SK-N-SH treated with all-trans-retinoic acid at 6 μM for 48 hours (cell line): ENCODE results near the gene GMCL1.

Experiments
- ATAC-seq: fragments of 200-7000 bp; cut with Tn5 transposase; 3 replicates; pipeline ENCODE4 v1.9.1; 2020; ENCODE audit warnings: mild to moderate bottlenecking, moderate library complexity
- BACH2 ChIP-seq: fragments of 250-450 bp; sonication (Bioruptor Pico); IDR thresholded peaks from 2 replicates; pipeline ENCODE4 v1.9.0; 2021; ENCODE audit warnings: mild to moderate bottlenecking, borderline replicate concordance
- CSDC2 ChIP-seq: fragments of 250-450 bp; sonication (Bioruptor Pico); IDR thresholded peaks from 2 replicates; pipeline ENCODE4 v1.5.0; 2020; ENCODE audit warnings: mild to moderate bottlenecking, moderate library complexity
- ESRRG ChIP-seq: fragments of 250-450 bp; sonication (Bioruptor Pico); IDR thresholded peaks from 2 replicates; pipeline ENCODE4 v1.6.1; 2021; ENCODE audit warnings: mild to moderate bottlenecking
- GLIS3 ChIP-seq: fragments of 250-450 bp; sonication (Bioruptor Pico); IDR thresholded peaks from 2 replicates; pipeline ENCODE4 v1.5.0; 2020; ENCODE audit warnings: mild to moderate bottlenecking, moderate library complexity
- ISL1 ChIP-seq: fragments of 250-450 bp; sonication (Bioruptor Pico); IDR thresholded peaks from 2 replicates; pipeline ENCODE4 v2.1.2; 2022; ENCODE audit warnings: mild to moderate bottlenecking, moderate library complexity
- OSR1 ChIP-seq: fragments of 250-450 bp; sonication (Bioruptor Pico); IDR thresholded peaks from 2 replicates; pipeline ENCODE4 v1.8.0; 2022; ENCODE audit warnings: moderate library complexity, mild to moderate bottlenecking, inconsistent platforms
- SNAI2 ChIP-seq: fragments of 250-450 bp; sonication (Bioruptor Pico); IDR thresholded peaks from 2 replicates; pipeline ENCODE4 v1.5.0; 2020; ENCODE audit warnings: mild to moderate bottlenecking, moderate library complexity
- TCF4 ChIP-seq: fragments of 250-450 bp; sonication (Bioruptor Pico); IDR thresholded peaks from 2 replicates; pipeline ENCODE4 v1.8.0; 2021; ENCODE audit warnings: mild to moderate bottlenecking, moderate library complexity, borderline replicate concordance
- TOX ChIP-seq: fragments of 250-450 bp; sonication (Bioruptor Pico); IDR thresholded peaks from 2 replicates; pipeline ENCODE4 v1.8.0; 2021; ENCODE audit warnings: mild to moderate bottlenecking, moderate library complexity, borderline replicate concordance
- ZC3H10 ChIP-seq: fragments of 250-450 bp; sonication (Bioruptor Pico); IDR thresholded peaks from 2 replicates; pipeline ENCODE4 v1.5.1; 2021; ENCODE audit warnings: mild to moderate bottlenecking, moderate library complexity
- ZFP3 ChIP-seq: fragments of 250-450 bp; sonication (Bioruptor Pico); IDR thresholded peaks from 2 replicates; pipeline ENCODE4 v1.5.0; 2020; ENCODE audit warnings: mild to moderate bottlenecking, moderate library complexity
- ZFP30 ChIP-seq: fragments of 450-650 bp; formaldehyde crosslinking; IDR thresholded peaks from 2 replicates; pipeline ENCODE4 v1.5.0; 2022; ENCODE audit warnings: mild to moderate bottlenecking, moderate library complexity
- ZNF565 ChIP-seq: fragments of 450-650 bp; formaldehyde crosslinking; conservative IDR thresholded peaks from 2 replicates; pipeline ENCODE4 v1.5.0; 2020; ENCODE audit warnings: low read depth, mild to moderate bottlenecking, moderate library complexity
- ZNF70 ChIP-seq: fragments of 450-650 bp; formaldehyde crosslinking; IDR thresholded peaks from 2 replicates; pipeline ENCODE4 v1.5.0; 2020; ENCODE audit warnings: mild to moderate bottlenecking, moderate library complexity
- ZNF8 ChIP-seq: fragments of 450-650 bp; formaldehyde crosslinking; IDR thresholded peaks from 2 replicates; pipeline ENCODE4 v1.5.0; 2020; ENCODE audit warnings: mild to moderate bottlenecking, moderate library complexity
- TF ChIP-seq, protein P1 (sequence below): fragments of 250-450 bp; sonication (Bioruptor Pico); IDR thresholded peaks from 2 replicates; pipeline ENCODE4 v1.8.0; 2020; ENCODE audit warnings: mild to moderate bottlenecking, moderate library complexity, borderline replicate concordance
- TF ChIP-seq, protein P2 (sequence below): fragments of 250-450 bp; sonication (Bioruptor Pico); IDR thresholded peaks from 2 replicates; pipeline ENCODE4 v1.5.1; 2021; ENCODE audit warnings: mild to moderate bottlenecking, moderate library complexity
- TF ChIP-seq, protein P3 (sequence below): fragments of 250-450 bp; sonication (Bioruptor Pico); IDR thresholded peaks from 2 replicates; pipeline ENCODE4 v1.8.0; 2021; ENCODE audit warnings: low read depth, mild to moderate bottlenecking, moderate library complexity, borderline replicate concordance
- TF ChIP-seq, protein P4 (sequence below): fragments of 250-450 bp; sonication (Bioruptor Pico); IDR thresholded peaks from 2 replicates; pipeline ENCODE4 v1.5.0; 2020; ENCODE audit warnings: mild to moderate bottlenecking, moderate library complexity
- TF ChIP-seq, protein P5 (sequence below): fragments of 250-450 bp; sonication (Bioruptor Pico); IDR thresholded peaks from 2 replicates; pipeline ENCODE4 v1.5.1; 2020; ENCODE audit warnings: low read depth, mild to moderate bottlenecking, moderate library complexity

GMCL1 gene

DNA sequence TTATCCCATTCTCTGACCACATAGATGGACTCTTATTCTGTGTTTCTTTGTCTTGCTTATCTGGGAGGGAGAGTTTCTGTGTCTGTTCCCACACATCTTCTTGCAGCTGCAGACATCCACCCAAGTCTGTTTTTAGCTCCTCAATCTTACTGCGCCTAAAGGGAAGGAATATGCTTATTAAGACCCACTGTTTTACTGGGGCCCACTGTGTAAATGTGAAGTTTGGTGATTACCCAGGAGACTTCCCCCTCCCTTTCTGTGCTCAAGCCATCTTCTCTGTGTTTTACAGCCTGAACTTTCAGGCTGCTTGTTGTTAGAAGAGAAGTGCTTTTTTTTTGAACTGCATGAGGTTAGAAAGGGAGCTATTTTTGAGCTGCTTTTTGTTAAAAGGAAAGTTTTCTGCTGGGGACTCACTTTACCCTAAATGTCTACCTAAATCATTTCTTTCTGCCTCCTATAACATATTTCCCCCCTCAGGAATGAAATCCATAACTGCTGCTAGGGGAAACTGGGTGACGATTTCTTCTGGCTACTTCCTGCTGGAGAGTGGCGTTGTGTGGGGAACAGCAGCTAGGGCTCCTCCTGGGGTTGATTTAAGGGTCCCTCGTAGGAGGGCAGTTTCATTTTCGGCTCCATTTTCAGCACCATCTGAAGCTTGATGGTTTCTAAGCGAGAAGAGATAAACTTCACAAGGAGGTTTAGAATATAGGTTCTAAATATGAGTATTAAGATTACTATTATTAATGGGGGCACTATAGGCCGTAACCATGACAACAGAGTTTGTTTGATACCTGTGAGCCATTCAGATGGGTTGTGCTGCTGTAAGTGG, 39.5 kb upstream of the GMCL1 start:
- TF ChIP-seq, protein P1, sequence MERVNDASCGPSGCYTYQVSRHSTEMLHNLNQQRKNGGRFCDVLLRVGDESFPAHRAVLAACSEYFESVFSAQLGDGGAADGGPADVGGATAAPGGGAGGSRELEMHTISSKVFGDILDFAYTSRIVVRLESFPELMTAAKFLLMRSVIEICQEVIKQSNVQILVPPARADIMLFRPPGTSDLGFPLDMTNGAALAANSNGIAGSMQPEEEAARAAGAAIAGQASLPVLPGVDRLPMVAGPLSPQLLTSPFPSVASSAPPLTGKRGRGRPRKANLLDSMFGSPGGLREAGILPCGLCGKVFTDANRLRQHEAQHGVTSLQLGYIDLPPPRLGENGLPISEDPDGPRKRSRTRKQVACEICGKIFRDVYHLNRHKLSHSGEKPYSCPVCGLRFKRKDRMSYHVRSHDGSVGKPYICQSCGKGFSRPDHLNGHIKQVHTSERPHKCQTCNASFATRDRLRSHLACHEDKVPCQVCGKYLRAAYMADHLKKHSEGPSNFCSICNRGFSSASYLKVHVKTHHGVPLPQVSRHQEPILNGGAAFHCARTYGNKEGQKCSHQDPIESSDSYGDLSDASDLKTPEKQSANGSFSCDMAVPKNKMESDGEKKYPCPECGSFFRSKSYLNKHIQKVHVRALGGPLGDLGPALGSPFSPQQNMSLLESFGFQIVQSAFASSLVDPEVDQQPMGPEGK (CRISPR knock-in tag): no peak
- TF ChIP-seq SNAI2 (CRISPR knock-in tag) (no peak), ISL1 (CRISPR knock-in tag) (no peak), OSR1 (CRISPR knock-in tag) (no peak), ZNF70 (no peak), ZNF565 (CRISPR knock-in tag) (no peak), BACH2 (CRISPR knock-in tag) (no peak), TCF4 (no peak), ESRRG (CRISPR knock-in tag) (no peak), ZNF8 (CRISPR knock-in tag) (no peak), ZC3H10 (no peak), ZFP3 (CRISPR knock-in tag) (no peak), ZFP30 (CRISPR knock-in tag) (no peak)
- TF ChIP-seq, protein P2, sequence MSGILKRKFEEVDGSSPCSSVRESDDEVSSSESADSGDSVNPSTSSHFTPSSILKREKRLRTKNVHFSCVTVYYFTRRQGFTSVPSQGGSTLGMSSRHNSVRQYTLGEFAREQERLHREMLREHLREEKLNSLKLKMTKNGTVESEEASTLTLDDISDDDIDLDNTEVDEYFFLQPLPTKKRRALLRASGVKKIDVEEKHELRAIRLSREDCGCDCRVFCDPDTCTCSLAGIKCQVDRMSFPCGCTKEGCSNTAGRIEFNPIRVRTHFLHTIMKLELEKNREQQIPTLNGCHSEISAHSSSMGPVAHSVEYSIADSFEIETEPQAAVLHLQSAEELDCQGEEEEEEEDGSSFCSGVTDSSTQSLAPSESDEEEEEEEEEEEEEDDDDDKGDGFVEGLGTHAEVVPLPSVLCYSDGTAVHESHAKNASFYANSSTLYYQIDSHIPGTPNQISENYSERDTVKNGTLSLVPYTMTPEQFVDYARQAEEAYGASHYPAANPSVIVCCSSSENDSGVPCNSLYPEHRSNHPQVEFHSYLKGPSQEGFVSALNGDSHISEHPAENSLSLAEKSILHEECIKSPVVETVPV (CRISPR knock-in tag): no peak
- TF ChIP-seq, protein P3, sequence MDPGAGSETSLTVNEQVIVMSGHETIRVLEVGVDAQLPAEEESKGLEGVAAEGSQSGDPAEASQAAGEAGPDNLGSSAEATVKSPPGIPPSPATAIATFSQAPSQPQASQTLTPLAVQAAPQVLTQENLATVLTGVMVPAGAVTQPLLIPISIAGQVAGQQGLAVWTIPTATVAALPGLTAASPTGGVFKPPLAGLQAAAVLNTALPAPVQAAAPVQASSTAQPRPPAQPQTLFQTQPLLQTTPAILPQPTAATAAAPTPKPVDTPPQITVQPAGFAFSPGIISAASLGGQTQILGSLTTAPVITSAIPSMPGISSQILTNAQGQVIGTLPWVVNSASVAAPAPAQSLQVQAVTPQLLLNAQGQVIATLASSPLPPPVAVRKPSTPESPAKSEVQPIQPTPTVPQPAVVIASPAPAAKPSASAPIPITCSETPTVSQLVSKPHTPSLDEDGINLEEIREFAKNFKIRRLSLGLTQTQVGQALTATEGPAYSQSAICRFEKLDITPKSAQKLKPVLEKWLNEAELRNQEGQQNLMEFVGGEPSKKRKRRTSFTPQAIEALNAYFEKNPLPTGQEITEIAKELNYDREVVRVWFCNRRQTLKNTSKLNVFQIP (CRISPR knock-in tag): no peak
- peak; percentile 40 for ATAC-seq

DNA sequence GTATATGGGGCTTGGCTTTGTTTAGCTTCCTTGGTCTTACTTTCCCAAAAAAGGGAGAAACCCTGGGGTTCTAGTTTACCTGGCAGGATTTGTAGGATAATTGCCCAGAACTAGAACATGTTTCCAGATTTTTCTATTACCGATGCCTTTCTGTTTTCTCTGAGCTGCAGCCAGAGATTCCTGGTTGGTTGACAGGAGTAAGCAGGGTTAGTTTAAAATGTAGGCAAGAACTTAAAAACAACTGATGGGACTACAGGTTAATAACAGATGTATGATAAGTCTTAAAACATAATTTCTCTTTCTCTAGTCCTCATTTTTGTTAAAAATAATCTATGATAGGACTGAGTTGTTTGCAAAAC, 38.9 kb upstream of the GMCL1 start:
- no peak for ATAC-seq
- no peak for TF ChIP-seq OSR1 (CRISPR knock-in tag)
- TF ChIP-seq, protein P4, sequence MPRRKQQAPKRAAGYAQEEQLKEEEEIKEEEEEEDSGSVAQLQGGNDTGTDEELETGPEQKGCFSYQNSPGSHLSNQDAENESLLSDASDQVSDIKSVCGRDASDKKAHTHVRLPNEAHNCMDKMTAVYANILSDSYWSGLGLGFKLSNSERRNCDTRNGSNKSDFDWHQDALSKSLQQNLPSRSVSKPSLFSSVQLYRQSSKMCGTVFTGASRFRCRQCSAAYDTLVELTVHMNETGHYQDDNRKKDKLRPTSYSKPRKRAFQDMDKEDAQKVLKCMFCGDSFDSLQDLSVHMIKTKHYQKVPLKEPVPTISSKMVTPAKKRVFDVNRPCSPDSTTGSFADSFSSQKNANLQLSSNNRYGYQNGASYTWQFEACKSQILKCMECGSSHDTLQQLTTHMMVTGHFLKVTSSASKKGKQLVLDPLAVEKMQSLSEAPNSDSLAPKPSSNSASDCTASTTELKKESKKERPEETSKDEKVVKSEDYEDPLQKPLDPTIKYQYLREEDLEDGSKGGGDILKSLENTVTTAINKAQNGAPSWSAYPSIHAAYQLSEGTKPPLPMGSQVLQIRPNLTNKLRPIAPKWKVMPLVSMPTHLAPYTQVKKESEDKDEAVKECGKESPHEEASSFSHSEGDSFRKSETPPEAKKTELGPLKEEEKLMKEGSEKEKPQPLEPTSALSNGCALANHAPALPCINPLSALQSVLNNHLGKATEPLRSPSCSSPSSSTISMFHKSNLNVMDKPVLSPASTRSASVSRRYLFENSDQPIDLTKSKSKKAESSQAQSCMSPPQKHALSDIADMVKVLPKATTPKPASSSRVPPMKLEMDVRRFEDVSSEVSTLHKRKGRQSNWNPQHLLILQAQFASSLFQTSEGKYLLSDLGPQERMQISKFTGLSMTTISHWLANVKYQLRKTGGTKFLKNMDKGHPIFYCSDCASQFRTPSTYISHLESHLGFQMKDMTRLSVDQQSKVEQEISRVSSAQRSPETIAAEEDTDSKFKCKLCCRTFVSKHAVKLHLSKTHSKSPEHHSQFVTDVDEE: no peak
- TF ChIP-seq, protein P5, sequence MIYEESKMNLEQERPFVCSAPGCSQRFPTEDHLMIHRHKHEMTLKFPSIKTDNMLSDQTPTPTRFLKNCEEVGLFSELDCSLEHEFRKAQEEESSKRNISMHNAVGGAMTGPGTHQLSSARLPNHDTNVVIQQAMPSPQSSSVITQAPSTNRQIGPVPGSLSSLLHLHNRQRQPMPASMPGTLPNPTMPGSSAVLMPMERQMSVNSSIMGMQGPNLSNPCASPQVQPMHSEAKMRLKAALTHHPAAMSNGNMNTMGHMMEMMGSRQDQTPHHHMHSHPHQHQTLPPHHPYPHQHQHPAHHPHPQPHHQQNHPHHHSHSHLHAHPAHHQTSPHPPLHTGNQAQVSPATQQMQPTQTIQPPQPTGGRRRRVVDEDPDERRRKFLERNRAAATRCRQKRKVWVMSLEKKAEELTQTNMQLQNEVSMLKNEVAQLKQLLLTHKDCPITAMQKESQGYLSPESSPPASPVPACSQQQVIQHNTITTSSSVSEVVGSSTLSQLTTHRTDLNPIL (CRISPR knock-in tag): no peak
- no peak for TF ChIP-seq ZNF70
- no peak for TF ChIP-seq TCF4
- TF ChIP-seq, protein P2 (CRISPR knock-in tag): no peak
- TF ChIP-seq TOX: no peak
- TF ChIP-seq ZC3H10: no peak
- TF ChIP-seq GLIS3: no peak
- no peak for TF ChIP-seq ZNF8 (CRISPR knock-in tag)
- TF ChIP-seq, protein P3 (CRISPR knock-in tag): no peak
- no peak for TF ChIP-seq ESRRG (CRISPR knock-in tag)
- no peak for TF ChIP-seq ISL1 (CRISPR knock-in tag)
- TF ChIP-seq CSDC2 (CRISPR knock-in tag): no peak
- TF ChIP-seq, protein P1 (CRISPR knock-in tag): no peak
